HCT116 (cell line): ENCODE measurements around the gene USH1C.

Source experiments
- EGR1 ChIP-seq: IDR thresholded peaks from 2 replicates; pipeline ENCODE4 v1.6.1; 2012; ENCODE audit warnings: low read depth
- EZH2 ChIP-seq: fragments of 200-600 bp; sonication (generic); IDR thresholded peaks from 2 replicates; pipeline ENCODE4 v1.6.1; 2017; ENCODE audit warnings: antibody characterized with exemption, mixed run types
- EZH2phosphoT487 ChIP-seq: fragments of 200-600 bp; IDR thresholded peaks from 2 replicates; pipeline ENCODE4 v1.6.1; 2018; ENCODE audit warnings: antibody characterized with exemption, borderline replicate concordance
- POLR2A ChIP-seq: IDR thresholded peaks from 2 replicates; pipeline ENCODE4 v1.7.0; 2011; ENCODE audit warnings: borderline replicate concordance; ENCODE audit not compliant: insufficient read depth, insufficient read length; ENCODE audit errors: extremely low read depth
- SRF ChIP-seq: IDR thresholded peaks from 2 replicates; pipeline ENCODE4 v1.6.1; 2012; ENCODE audit warnings: low read depth
- TF ChIP-seq, protein P1 (sequence below): IDR thresholded peaks from 2 replicates; pipeline ENCODE4 v1.6.1; 2012
- TF ChIP-seq, protein P2 (sequence below), 3 experiments: fragments of 200-600 bp in 1 of 3; sonication (generic) in 1 of 3; IDR thresholded peaks in 2 of 3; conservative IDR thresholded peaks in 1 of 3; 2 replicates each; pipeline ENCODE4 v1.5.1; 2012 to 2017; ENCODE audit warnings: low read depth in 2 of 3, low read length in 2 of 3, antibody characterized with exemption in 1 of 3, borderline replicate concordance in 1 of 3, control low read depth in 1 of 3, mild to moderate bottlenecking in 1 of 3, mixed read lengths in 1 of 3, mixed run types in 1 of 3, moderate library complexity in 1 of 3; ENCODE audit not compliant: insufficient read depth in 1 of 3
- TF ChIP-seq, protein P3 (sequence below): IDR thresholded peaks from 2 replicates; pipeline ENCODE4 v1.6.1; 2012; ENCODE audit warnings: low read depth

DNA sequence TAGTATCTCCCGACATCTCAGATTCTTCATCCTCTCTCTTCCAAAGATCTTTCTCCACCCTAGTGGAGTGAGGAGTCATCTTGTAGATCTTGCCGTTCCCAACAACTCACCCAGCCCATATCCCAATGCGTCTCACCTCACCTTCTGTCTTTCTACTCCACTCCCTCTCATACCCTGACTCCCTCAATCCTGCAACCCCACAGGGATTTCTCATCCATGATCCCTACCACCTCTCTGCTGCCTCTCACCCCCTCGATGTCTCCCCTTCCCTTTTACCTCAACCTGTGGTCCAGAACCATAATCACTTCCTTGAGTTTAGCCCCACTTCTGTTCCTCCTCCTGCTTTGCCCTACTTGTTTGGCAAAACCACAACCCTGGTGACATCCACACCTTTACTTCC, 44.5 kb upstream of the USH1C start:
- TF ChIP-seq POLR2A (no peak), SRF (no peak), EZH2 (no peak), EZH2phosphoT487 (no peak), EGR1 (no peak)
- TF ChIP-seq, protein P1, sequence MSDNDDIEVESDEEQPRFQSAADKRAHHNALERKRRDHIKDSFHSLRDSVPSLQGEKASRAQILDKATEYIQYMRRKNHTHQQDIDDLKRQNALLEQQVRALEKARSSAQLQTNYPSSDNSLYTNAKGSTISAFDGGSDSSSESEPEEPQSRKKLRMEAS: no peak
- TF ChIP-seq, protein P2, sequence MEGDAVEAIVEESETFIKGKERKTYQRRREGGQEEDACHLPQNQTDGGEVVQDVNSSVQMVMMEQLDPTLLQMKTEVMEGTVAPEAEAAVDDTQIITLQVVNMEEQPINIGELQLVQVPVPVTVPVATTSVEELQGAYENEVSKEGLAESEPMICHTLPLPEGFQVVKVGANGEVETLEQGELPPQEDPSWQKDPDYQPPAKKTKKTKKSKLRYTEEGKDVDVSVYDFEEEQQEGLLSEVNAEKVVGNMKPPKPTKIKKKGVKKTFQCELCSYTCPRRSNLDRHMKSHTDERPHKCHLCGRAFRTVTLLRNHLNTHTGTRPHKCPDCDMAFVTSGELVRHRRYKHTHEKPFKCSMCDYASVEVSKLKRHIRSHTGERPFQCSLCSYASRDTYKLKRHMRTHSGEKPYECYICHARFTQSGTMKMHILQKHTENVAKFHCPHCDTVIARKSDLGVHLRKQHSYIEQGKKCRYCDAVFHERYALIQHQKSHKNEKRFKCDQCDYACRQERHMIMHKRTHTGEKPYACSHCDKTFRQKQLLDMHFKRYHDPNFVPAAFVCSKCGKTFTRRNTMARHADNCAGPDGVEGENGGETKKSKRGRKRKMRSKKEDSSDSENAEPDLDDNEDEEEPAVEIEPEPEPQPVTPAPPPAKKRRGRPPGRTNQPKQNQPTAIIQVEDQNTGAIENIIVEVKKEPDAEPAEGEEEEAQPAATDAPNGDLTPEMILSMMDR (IDR thresholded peaks at IDR 0.05 in 2 of 3, conservative IDR thresholded peaks at IDR 0.05 in 1 of 3; ENCODE audit: borderline replicate concordance in 1 of 3, insufficient read depth in 1 of 3, low read depth in 2 of 3, low read length in 2 of 3): no peak
- TF ChIP-seq, protein P3, sequence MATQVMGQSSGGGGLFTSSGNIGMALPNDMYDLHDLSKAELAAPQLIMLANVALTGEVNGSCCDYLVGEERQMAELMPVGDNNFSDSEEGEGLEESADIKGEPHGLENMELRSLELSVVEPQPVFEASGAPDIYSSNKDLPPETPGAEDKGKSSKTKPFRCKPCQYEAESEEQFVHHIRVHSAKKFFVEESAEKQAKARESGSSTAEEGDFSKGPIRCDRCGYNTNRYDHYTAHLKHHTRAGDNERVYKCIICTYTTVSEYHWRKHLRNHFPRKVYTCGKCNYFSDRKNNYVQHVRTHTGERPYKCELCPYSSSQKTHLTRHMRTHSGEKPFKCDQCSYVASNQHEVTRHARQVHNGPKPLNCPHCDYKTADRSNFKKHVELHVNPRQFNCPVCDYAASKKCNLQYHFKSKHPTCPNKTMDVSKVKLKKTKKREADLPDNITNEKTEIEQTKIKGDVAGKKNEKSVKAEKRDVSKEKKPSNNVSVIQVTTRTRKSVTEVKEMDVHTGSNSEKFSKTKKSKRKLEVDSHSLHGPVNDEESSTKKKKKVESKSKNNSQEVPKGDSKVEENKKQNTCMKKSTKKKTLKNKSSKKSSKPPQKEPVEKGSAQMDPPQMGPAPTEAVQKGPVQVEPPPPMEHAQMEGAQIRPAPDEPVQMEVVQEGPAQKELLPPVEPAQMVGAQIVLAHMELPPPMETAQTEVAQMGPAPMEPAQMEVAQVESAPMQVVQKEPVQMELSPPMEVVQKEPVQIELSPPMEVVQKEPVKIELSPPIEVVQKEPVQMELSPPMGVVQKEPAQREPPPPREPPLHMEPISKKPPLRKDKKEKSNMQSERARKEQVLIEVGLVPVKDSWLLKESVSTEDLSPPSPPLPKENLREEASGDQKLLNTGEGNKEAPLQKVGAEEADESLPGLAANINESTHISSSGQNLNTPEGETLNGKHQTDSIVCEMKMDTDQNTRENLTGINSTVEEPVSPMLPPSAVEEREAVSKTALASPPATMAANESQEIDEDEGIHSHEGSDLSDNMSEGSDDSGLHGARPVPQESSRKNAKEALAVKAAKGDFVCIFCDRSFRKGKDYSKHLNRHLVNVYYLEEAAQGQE: no peak
